ENCODE results near the gene FGFRL1.
A peak's percentile ranks its signal among the peaks of the same experiment; 100 is the strongest.

GRCh38 chr4:1043651-1044468 is 32.4 kb downstream of the FGFRL1 start:
- TF ChIP-seq CTCF (IDR thresholded peaks at IDR 0.05) (no peak), POLR2A (IDR thresholded peaks at IDR 0.05) (no peak), EP300 (IDR thresholded peaks at IDR 0.05) (peak in 1 of 2 donors; percentile 85)
